HEK293 (cell line): Measurements from ENCODE around the gene KLF13.

Source experiments
- CTCF ChIA-PET: fragments of 350-600 bp; formaldehyde crosslinking; extraction: SDS; loops from one replicate; lab custom pipeline; 2021; ENCODE audit warnings: antibody characterized with exemption; lab: Yijun Ruan, JAX
- POLR2A ChIA-PET: fragments of 300-600 bp; formaldehyde crosslinking; extraction: SDS; loops from one replicate; lab custom pipeline; 2020; ENCODE audit warnings: antibody characterized with exemption, inconsistent platforms; lab: Yijun Ruan, JAX
- H3K27ac ChIP-seq: fragments of 200-500 bp; sonication (Bioruptor generic); 2 replicates; pipeline ENCODE4 v1.5.1; 2014; ENCODE audit warnings: low read depth, low read length, control low read depth, inconsistent platforms; ENCODE audit errors: extremely low read depth
- H3K36me3 ChIP-seq, 2 experiments: fragments of 200-500 bp in 1 of 2; sonication (Bioruptor generic) in 1 of 2; 1 replicate in 1 of 2; 2 replicates in 1 of 2; pipeline ENCODE4 v1.5.1; 2014 to 2017; ENCODE audit warnings: inconsistent platforms in 2 of 2, low read length in 2 of 2; ENCODE audit not compliant: control insufficient read depth in 2 of 2, insufficient read depth in 1 of 2
- H3K4me1 ChIP-seq: fragments of 200-500 bp; sonication (Bioruptor generic); 2 replicates; pipeline ENCODE4 v1.5.1; 2014; ENCODE audit warnings: mild to moderate bottlenecking, low read length, inconsistent platforms; ENCODE audit not compliant: control insufficient read depth, insufficient read depth
- H3K4me3 ChIP-seq: 2 replicates; pipeline ENCODE4 v1.5.1; 2011; ENCODE audit warnings: low read depth, mild to moderate bottlenecking, control low read depth, low read length, moderate library complexity
- H3K9me3 ChIP-seq: fragments of 200-500 bp; sonication (Bioruptor generic); 2 replicates; pipeline ENCODE4 v1.5.1; 2014; ENCODE audit warnings: low read depth, low read length, inconsistent platforms; ENCODE audit not compliant: control insufficient read depth, insufficient read depth
- GLIS2 ChIP-seq: fragments of 450-650 bp; formaldehyde crosslinking; IDR thresholded peaks from 2 replicates; pipeline ENCODE4 v1.5.1; 2016; ENCODE audit warnings: missing biosample characterization, missing genetic modification characterization
- HOXA7 ChIP-seq: sonication (generic); formaldehyde crosslinking; IDR thresholded peaks from 2 replicates; pipeline ENCODE4 v1.8.1; 2022; ENCODE audit warnings: missing genetic modification reagents, borderline replicate concordance
- OSR2 ChIP-seq: fragments of 450-650 bp; formaldehyde crosslinking; IDR thresholded peaks from 2 replicates; pipeline ENCODE4 v1.5.1; 2016; ENCODE audit warnings: missing biosample characterization, missing genetic modification characterization
- SP2 ChIP-seq: fragments of 450-650 bp; formaldehyde crosslinking; IDR thresholded peaks from 2 replicates; pipeline ENCODE4 v1.5.1; 2016; ENCODE audit warnings: missing biosample characterization, missing genetic modification characterization
- TCF7L2 ChIP-seq: IDR thresholded peaks from 2 replicates; pipeline ENCODE4 v1.6.1; 2011; ENCODE audit warnings: low read depth, mild to moderate bottlenecking, inconsistent platforms, low read length, moderate library complexity, borderline replicate concordance
- ZBTB17 ChIP-seq: fragments of 450-650 bp; formaldehyde crosslinking; IDR thresholded peaks from 2 replicates; pipeline ENCODE4 v1.5.1; 2016; ENCODE audit warnings: missing biosample characterization, missing genetic modification characterization
- ZBTB8A ChIP-seq: fragments of 450-650 bp; formaldehyde crosslinking; IDR thresholded peaks from 2 replicates; pipeline ENCODE4 v1.5.1; 2016; ENCODE audit warnings: missing biosample characterization, missing genetic modification characterization
- ZFP3 ChIP-seq: fragments of 450-650 bp; formaldehyde crosslinking; IDR thresholded peaks from 2 replicates; pipeline ENCODE4 v1.5.1; 2016; ENCODE audit warnings: low read depth, missing biosample characterization, missing genetic modification characterization
- ZFP37 ChIP-seq: fragments of 450-650 bp; formaldehyde crosslinking; IDR thresholded peaks from 2 replicates; pipeline ENCODE4 v1.5.1; 2016; ENCODE audit warnings: missing biosample characterization, missing genetic modification characterization
- ZNF221 ChIP-seq: fragments of 450-650 bp; formaldehyde crosslinking; IDR thresholded peaks from 2 replicates; pipeline ENCODE4 v1.5.1; 2017; ENCODE audit warnings: missing biosample characterization, missing genetic modification characterization, borderline replicate concordance
- ZNF514 ChIP-seq: fragments of 450-650 bp; formaldehyde crosslinking; IDR thresholded peaks from 2 replicates; pipeline ENCODE4 v1.5.1; 2016; ENCODE audit warnings: missing biosample characterization, missing genetic modification characterization
- ZNF548 ChIP-seq: fragments of 450-650 bp; formaldehyde crosslinking; IDR thresholded peaks from 2 replicates; pipeline ENCODE4 v1.5.1; 2016; ENCODE audit warnings: missing biosample characterization, missing genetic modification characterization
- ZNF610 ChIP-seq: fragments of 450-650 bp; formaldehyde crosslinking; IDR thresholded peaks from 2 replicates; pipeline ENCODE4 v1.5.1; 2016; ENCODE audit warnings: missing biosample characterization, missing genetic modification characterization, borderline replicate concordance
- ZNF707 ChIP-seq: fragments of 450-650 bp; formaldehyde crosslinking; IDR thresholded peaks from 2 replicates; pipeline ENCODE4 v1.5.1; 2016; ENCODE audit warnings: missing biosample characterization, missing genetic modification characterization
- ZNF768 ChIP-seq: fragments of 450-650 bp; formaldehyde crosslinking; IDR thresholded peaks from 2 replicates; pipeline ENCODE4 v1.5.1; 2018; ENCODE audit warnings: missing biosample characterization, mild to moderate bottlenecking, missing genetic modification characterization
- ZNF837 ChIP-seq: fragments of 450-650 bp; formaldehyde crosslinking; IDR thresholded peaks from 2 replicates; pipeline ENCODE4 v1.5.1; 2016; ENCODE audit warnings: missing biosample characterization, missing genetic modification characterization
- TF ChIP-seq, protein P1 (sequence below): fragments of 450-650 bp; IDR thresholded peaks from 2 replicates; pipeline ENCODE4 v1.5.1; 2018; ENCODE audit warnings: missing biosample characterization, mild to moderate bottlenecking, missing genetic modification characterization
- TF ChIP-seq, protein P2 (sequence below): fragments of 450-650 bp; formaldehyde crosslinking; IDR thresholded peaks from 2 replicates; pipeline ENCODE4 v1.5.1; 2016; ENCODE audit warnings: missing biosample characterization, missing genetic modification characterization, borderline replicate concordance
- TF ChIP-seq, protein P3 (sequence below): fragments of 450-650 bp; formaldehyde crosslinking; IDR thresholded peaks from 2 replicates; pipeline ENCODE4 v1.5.1; 2017; ENCODE audit warnings: missing biosample characterization, missing genetic modification characterization
- TF ChIP-seq, protein P4 (sequence below): fragments of 450-650 bp; formaldehyde crosslinking; IDR thresholded peaks from 2 replicates; pipeline ENCODE4 v1.5.1; 2016; ENCODE audit warnings: missing biosample characterization, missing genetic modification characterization, low read depth

KLF13 gene

DNA sequence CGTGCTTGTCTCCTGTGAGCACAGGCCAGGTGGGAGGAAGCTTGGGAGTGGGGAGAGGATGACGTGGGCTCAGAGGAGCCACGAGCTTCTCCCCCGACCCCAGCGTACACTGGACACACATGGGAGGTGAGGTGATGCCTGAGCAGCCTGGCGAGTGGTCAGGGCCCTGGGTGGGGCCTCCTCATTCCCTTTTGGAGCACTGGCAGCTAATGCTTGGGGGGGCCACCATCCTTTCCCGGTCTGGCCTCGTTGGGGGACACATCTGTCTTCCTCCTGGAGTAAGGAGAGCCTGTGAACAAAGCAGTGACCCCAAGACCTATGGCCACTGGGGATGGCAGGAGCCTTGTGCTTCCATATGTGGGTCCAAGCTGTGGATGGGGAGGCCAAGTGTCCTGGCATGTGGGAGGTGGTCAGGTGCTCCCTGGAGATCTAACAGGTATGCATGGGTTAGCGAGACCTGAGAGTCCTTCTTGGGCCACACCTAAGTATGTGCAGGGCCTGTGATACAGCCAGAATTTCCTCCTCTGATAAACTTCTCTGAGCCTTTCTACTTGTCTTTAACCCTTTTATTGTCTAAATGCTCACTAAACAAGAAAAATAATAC lies 9.5 kb downstream of the KLF13 start (continued):
- no peak for TF ChIP-seq ZNF548

DNA sequence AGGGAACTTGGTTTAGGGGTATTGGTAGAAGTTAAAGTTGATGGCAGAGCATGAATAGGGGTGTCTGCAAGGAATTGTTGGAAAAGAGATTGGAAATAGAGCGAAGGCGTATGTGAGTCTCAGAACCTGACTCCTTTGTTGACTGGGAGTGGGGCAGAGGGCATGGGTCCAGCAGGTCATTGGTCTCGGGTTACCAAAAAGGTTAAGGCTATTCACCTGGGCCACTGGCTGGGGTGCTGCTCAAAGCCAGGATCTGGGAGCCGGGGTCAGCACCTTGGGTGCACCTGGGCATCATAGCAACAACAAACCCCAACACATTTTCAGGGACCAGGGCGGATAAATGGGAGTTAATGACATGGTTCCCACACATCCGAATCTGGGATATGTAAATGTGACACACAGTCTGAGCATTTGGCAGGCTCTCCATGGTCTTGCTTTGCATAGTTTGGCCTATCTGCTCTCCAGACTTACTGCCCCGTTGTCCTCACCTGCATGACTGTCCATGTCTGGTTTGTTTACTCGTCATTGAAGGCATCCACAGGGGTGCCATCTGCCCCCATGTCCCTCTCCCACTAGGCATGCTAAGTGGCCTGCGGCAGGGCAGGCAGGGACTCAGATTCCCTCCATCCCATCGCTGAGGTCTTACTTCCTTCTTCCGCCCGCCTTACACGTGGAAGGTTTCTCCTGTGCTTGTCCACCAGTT lies 10.1 kb downstream of the KLF13 start:
- ChIA-PET POLR2A (no interaction called here), CTCF (interaction anchor here (0.7 kb wide), 1 partner anchor 27 kb away, joined by 4 read pairs; no protein-coding TSS in a partner anchor)
- Histone ChIP-seq H3K27ac (no peak overlapping the region), H3K36me3 (no peaks in the 10 kb centered on the region)
- TF ChIP-seq, protein P1, sequence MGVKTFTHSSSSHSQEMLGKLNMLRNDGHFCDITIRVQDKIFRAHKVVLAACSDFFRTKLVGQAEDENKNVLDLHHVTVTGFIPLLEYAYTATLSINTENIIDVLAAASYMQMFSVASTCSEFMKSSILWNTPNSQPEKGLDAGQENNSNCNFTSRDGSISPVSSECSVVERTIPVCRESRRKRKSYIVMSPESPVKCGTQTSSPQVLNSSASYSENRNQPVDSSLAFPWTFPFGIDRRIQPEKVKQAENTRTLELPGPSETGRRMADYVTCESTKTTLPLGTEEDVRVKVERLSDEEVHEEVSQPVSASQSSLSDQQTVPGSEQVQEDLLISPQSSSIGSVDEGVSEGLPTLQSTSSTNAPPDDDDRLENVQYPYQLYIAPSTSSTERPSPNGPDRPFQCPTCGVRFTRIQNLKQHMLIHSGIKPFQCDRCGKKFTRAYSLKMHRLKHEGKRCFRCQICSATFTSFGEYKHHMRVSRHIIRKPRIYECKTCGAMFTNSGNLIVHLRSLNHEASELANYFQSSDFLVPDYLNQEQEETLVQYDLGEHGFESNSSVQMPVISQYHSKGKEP (tag by site-specific recombination), result no peak
- TF ChIP-seq ZFP37 (tag by site-specific recombination), result no peak
- TF ChIP-seq ZNF221, result no peak
- TF ChIP-seq ZNF610 (tag by site-specific recombination), result no peak
- TF ChIP-seq OSR2 (tag by site-specific recombination), result no peak
- no peak for TF ChIP-seq HOXA7
- no peak for TF ChIP-seq ZNF768 (tag by site-specific recombination)
- TF ChIP-seq, protein P2, sequence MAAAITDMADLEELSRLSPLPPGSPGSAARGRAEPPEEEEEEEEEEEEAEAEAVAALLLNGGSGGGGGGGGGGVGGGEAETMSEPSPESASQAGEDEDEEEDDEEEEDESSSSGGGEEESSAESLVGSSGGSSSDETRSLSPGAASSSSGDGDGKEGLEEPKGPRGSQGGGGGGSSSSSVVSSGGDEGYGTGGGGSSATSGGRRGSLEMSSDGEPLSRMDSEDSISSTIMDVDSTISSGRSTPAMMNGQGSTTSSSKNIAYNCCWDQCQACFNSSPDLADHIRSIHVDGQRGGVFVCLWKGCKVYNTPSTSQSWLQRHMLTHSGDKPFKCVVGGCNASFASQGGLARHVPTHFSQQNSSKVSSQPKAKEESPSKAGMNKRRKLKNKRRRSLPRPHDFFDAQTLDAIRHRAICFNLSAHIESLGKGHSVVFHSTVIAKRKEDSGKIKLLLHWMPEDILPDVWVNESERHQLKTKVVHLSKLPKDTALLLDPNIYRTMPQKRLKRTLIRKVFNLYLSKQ (tag by site-specific recombination), result no peak
- no peak for TF ChIP-seq ZBTB17 (tag by site-specific recombination)
- TF ChIP-seq ZFP3 (tag by site-specific recombination), result no peak
- no peak for TF ChIP-seq ZNF514 (tag by site-specific recombination)
- TF ChIP-seq, protein P3, sequence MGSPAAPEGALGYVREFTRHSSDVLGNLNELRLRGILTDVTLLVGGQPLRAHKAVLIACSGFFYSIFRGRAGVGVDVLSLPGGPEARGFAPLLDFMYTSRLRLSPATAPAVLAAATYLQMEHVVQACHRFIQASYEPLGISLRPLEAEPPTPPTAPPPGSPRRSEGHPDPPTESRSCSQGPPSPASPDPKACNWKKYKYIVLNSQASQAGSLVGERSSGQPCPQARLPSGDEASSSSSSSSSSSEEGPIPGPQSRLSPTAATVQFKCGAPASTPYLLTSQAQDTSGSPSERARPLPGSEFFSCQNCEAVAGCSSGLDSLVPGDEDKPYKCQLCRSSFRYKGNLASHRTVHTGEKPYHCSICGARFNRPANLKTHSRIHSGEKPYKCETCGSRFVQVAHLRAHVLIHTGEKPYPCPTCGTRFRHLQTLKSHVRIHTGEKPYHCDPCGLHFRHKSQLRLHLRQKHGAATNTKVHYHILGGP (tag by site-specific recombination), result no peak
- TF ChIP-seq TCF7L2, result no peak
- TF ChIP-seq GLIS2 (tag by site-specific recombination), result no peak
- no peak for TF ChIP-seq SP2 (tag by site-specific recombination)
- TF ChIP-seq, protein P4, sequence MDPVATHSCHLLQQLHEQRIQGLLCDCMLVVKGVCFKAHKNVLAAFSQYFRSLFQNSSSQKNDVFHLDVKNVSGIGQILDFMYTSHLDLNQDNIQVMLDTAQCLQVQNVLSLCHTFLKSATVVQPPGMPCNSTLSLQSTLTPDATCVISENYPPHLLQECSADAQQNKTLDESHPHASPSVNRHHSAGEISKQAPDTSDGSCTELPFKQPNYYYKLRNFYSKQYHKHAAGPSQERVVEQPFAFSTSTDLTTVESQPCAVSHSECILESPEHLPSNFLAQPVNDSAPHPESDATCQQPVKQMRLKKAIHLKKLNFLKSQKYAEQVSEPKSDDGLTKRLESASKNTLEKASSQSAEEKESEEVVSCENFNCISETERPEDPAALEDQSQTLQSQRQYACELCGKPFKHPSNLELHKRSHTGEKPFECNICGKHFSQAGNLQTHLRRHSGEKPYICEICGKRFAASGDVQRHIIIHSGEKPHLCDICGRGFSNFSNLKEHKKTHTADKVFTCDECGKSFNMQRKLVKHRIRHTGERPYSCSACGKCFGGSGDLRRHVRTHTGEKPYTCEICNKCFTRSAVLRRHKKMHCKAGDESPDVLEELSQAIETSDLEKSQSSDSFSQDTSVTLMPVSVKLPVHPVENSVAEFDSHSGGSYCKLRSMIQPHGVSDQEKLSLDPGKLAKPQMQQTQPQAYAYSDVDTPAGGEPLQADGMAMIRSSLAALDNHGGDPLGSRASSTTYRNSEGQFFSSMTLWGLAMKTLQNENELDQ (tag by site-specific recombination), result no peak
- TF ChIP-seq ZBTB8A (tag by site-specific recombination), result no peak
- TF ChIP-seq ZNF837 (tag by site-specific recombination), result no peak
- TF ChIP-seq ZNF707, result no peak
- TF ChIP-seq, all 188 proteins: peak for 0
- no peaks in the 10 kb centered on the region for H3K9me3 ChIP-seq
- H3K4me1 ChIP-seq, result peaks cover 8% of the 10 kb centered on the region
- no peak overlapping the region for H3K4me3 ChIP-seq
